ENCODE results near the gene TMEM233. TPM values are rescaled to one million over a fixed set of nuclear protein-coding genes. Genes with fewer than 3 reads are reported as not detected.

The TMEM233 gene
- total RNA-seq, 1 experiment from 2014 or later, result 0.28 TPM

DNA sequence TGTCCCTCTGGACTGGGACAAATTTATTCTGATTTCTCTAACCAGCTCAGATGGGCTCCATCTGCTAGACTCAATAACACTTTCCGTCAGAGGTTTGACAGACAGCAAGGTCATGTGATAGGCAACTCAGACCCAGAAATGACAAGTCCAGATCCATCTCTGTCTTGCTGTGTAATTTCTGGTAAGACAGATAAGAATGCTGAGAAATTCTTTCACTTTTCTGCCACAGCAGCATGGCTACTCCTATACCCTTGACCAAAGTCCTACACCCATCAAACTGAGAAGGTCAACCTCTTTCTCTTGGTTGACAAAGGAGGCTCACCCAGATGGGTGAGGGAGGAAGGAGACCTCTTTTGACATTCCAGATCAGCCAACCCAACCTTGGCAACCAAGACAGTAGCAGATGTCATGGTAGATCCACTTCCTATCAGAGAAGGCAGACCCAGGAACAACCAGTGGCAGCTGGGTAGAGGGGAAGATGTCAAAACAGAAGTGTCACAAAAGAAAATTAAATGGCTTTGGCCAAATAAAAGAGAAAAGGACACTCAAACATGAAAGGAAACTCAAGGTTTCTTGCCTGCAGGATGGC lies 37.5 kb downstream of the TMEM233 start:
- Mint-ChIP-seq H3K36me3 (no peaks in the 10 kb centered on the region), H3K4me1 (peaks cover 6% of the 10 kb centered on the region), H3K27me3 (ENCODE audit: low read depth) (peaks cover 3% of the 10 kb centered on the region; the same call in 1 of the 2 replicates), H3K27ac (no peak overlapping the region), H3K9me3 (peaks cover 3% of the 10 kb centered on the region; the same call in 1 of the 2 replicates), H3K4me3 (no peak overlapping the region)
- CTCF ChIA-PET, result no interaction called here
- ATAC-seq (no peak), DNase-seq (ENCODE audit: low spot score) (no peak)
- TF ChIP-seq ZNF416 (CRISPR knock-in tag; IDR thresholded peaks at IDR 0.05) (no peak), ATF6 (CRISPR knock-in tag; IDR thresholded peaks at IDR 0.05) (no peak), ZNF317 (CRISPR knock-in tag; IDR thresholded peaks at IDR 0.05; ENCODE audit: borderline replicate concordance, low read depth) (no peak), ZNF232 (CRISPR knock-in tag; IDR thresholded peaks at IDR 0.05) (no peak), KAT7 (CRISPR knock-in tag; IDR thresholded peaks at IDR 0.05; ENCODE audit: borderline replicate concordance) (no peak), SP1 (CRISPR knock-in tag; conservative IDR thresholded peaks at IDR 0.05) (no peak), TEAD4 (CRISPR knock-in tag; IDR thresholded peaks at IDR 0.05) (no peak), MAX (CRISPR knock-in tag; IDR thresholded peaks at IDR 0.05) (no peak), GRHL2 (CRISPR knock-in tag; IDR thresholded peaks at IDR 0.05; ENCODE audit: insufficient replicate concordance, severe bottlenecking) (no peak), CREM (CRISPR knock-in tag; IDR thresholded peaks at IDR 0.05) (no peak), NFYB (CRISPR knock-in tag; conservative IDR thresholded peaks at IDR 0.05; ENCODE audit: low read depth) (no peak)
- TF ChIP-seq, protein P1, sequence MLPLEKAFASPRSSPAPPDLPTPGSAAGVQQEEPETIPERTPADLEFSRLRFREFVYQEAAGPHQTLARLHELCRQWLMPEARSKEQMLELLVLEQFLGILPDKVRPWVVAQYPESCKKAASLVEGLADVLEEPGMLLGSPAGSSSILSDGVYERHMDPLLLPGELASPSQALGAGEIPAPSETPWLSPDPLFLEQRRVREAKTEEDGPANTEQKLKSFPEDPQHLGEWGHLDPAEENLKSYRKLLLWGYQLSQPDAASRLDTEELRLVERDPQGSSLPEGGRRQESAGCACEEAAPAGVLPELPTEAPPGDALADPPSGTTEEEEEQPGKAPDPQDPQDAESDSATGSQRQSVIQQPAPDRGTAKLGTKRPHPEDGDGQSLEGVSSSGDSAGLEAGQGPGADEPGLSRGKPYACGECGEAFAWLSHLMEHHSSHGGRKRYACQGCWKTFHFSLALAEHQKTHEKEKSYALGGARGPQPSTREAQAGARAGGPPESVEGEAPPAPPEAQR (CRISPR knock-in tag; IDR thresholded peaks at IDR 0.05), result no peak
- TF ChIP-seq, protein P2, sequence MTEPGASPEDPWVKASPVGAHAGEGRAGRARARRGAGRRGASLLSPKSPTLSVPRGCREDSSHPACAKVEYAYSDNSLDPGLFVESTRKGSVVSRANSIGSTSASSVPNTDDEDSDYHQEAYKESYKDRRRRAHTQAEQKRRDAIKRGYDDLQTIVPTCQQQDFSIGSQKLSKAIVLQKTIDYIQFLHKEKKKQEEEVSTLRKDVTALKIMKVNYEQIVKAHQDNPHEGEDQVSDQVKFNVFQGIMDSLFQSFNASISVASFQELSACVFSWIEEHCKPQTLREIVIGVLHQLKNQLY (CRISPR knock-in tag; IDR thresholded peaks at IDR 0.05), result no peak
- TF ChIP-seq, protein P3, sequence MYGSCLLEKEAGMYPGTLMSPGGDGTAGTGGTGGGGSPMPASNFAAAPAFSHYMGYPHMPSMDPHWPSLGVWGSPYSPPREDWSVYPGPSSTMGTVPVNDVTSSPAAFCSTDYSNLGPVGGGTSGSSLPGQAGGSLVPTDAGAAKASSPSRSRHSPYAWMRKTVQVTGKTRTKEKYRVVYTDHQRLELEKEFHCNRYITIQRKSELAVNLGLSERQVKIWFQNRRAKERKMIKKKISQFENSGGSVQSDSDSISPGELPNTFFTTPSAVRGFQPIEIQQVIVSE (CRISPR knock-in tag; IDR thresholded peaks at IDR 0.05; ENCODE audit: borderline replicate concordance), result no peak
- TF ChIP-seq, protein P4, sequence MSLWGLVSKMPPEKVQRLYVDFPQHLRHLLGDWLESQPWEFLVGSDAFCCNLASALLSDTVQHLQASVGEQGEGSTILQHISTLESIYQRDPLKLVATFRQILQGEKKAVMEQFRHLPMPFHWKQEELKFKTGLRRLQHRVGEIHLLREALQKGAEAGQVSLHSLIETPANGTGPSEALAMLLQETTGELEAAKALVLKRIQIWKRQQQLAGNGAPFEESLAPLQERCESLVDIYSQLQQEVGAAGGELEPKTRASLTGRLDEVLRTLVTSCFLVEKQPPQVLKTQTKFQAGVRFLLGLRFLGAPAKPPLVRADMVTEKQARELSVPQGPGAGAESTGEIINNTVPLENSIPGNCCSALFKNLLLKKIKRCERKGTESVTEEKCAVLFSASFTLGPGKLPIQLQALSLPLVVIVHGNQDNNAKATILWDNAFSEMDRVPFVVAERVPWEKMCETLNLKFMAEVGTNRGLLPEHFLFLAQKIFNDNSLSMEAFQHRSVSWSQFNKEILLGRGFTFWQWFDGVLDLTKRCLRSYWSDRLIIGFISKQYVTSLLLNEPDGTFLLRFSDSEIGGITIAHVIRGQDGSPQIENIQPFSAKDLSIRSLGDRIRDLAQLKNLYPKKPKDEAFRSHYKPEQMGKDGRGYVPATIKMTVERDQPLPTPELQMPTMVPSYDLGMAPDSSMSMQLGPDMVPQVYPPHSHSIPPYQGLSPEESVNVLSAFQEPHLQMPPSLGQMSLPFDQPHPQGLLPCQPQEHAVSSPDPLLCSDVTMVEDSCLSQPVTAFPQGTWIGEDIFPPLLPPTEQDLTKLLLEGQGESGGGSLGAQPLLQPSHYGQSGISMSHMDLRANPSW (CRISPR knock-in tag; conservative IDR thresholded peaks at IDR 0.05; ENCODE audit: low read depth), result no peak
- TF ChIP-seq, protein P5, sequence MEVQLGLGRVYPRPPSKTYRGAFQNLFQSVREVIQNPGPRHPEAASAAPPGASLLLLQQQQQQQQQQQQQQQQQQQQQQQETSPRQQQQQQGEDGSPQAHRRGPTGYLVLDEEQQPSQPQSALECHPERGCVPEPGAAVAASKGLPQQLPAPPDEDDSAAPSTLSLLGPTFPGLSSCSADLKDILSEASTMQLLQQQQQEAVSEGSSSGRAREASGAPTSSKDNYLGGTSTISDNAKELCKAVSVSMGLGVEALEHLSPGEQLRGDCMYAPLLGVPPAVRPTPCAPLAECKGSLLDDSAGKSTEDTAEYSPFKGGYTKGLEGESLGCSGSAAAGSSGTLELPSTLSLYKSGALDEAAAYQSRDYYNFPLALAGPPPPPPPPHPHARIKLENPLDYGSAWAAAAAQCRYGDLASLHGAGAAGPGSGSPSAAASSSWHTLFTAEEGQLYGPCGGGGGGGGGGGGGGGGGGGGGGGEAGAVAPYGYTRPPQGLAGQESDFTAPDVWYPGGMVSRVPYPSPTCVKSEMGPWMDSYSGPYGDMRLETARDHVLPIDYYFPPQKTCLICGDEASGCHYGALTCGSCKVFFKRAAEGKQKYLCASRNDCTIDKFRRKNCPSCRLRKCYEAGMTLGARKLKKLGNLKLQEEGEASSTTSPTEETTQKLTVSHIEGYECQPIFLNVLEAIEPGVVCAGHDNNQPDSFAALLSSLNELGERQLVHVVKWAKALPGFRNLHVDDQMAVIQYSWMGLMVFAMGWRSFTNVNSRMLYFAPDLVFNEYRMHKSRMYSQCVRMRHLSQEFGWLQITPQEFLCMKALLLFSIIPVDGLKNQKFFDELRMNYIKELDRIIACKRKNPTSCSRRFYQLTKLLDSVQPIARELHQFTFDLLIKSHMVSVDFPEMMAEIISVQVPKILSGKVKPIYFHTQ (CRISPR knock-in tag; IDR thresholded peaks at IDR 0.05), result no peak
- POLR2A ChIA-PET, result no interaction called here
